ENCODE measurements around the gene FLNC.

DNA sequence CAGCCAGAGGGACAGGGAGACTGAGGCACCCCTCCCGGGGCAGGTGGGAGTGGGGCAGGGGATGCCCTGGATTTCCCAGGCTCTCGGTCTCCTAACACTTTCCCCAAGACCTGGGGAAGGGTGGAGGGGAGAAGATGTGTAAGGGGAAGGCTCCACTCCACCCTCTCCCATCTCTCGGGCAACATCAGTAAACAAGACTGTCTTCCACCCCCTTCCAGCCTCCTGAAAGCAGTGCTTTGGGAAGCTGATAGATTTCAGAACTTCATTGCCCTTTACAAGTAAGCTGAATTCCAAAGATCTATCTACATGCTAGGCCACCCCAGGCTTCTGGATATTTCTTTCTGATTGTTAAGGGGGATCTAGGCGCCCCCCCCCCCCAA, 3.7 kb downstream of the FLNC start:
- TF ChIP-seq, protein P1, sequence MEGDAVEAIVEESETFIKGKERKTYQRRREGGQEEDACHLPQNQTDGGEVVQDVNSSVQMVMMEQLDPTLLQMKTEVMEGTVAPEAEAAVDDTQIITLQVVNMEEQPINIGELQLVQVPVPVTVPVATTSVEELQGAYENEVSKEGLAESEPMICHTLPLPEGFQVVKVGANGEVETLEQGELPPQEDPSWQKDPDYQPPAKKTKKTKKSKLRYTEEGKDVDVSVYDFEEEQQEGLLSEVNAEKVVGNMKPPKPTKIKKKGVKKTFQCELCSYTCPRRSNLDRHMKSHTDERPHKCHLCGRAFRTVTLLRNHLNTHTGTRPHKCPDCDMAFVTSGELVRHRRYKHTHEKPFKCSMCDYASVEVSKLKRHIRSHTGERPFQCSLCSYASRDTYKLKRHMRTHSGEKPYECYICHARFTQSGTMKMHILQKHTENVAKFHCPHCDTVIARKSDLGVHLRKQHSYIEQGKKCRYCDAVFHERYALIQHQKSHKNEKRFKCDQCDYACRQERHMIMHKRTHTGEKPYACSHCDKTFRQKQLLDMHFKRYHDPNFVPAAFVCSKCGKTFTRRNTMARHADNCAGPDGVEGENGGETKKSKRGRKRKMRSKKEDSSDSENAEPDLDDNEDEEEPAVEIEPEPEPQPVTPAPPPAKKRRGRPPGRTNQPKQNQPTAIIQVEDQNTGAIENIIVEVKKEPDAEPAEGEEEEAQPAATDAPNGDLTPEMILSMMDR (IDR thresholded peaks at IDR 0.05), result no peak
- no peak for TF ChIP-seq POLR2A (IDR thresholded peaks at IDR 0.05)
